HG02852 (cell line): Measurements from ENCODE around the gene CDS1.
"Not testable (repeated sequence)": the region's sequence is repeated elsewhere in the genome, so short reads cannot be mapped to it uniquely, and the experiment has no call there.

ENCODE experiments used
- ATAC-seq: cut with Tn5 transposase; IDR thresholded peaks from one replicate; pipeline ENCODE4 v1.9.1; 2021; ENCODE audit warnings: mild to moderate bottlenecking, moderate library complexity; ENCODE audit not compliant: unreplicated experiment

Gene CDS1

DNA sequence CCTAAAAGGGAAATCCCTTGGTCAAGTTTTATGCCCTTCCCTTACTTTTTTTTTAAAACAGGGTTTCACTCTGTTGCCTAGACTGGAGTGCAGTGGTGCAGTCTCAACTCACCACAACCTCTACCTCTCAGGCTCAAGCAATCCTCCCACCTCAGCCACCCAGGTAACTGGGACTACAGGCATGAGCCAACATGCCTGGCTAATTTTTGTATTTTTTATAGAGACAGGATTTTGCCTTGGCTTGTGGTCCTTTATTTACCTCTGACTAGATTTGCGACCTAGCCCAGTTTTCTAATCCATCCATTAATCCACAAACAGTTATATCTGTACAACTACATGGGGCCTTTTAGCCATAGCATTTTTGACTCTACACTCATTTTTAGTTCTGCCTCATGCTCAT, 23.7 kb downstream of the CDS1 start:
- ATAC-seq, result no peak

DNA sequence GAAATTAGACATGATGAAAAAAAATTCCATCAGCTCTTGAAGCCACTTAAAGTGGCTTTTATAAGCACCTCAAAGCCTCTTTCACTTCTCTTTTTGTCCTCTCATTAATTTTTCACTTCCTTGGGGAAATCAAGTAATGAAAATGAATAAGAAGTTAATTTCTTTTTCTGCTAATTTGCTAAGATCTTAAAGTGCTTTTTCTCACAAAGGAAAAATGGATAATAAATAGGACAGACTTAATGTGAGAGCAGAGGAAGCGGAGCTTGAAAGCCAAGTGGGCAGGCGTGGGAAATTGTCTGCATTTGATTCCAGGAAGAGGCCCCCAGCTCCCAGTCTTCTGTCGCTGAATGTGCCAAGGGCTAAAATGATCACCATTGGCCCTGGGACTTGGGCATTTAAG, 28.6 kb downstream of the CDS1 start:
- no peak for ATAC-seq

DNA sequence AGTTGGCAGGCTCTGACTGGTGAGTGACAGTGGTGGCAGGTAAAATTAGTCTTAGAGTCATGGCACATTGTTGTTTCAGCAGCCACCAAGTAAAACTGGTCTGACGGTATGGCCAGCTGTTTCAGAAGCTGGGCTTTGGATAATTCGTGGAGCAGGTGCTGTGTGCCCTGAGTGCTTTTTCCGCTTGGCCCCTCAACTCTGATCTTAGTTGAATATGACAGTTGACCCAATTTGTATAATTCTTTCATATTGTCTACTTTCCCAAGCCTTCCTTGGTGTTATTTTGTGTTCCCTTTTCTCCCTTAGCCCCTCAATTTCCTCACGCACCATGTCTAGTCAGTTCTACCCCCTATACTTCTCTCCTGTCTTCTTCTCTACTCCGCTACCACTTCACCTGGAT, 32.0 kb downstream of the CDS1 start:
- no peak for ATAC-seq

DNA sequence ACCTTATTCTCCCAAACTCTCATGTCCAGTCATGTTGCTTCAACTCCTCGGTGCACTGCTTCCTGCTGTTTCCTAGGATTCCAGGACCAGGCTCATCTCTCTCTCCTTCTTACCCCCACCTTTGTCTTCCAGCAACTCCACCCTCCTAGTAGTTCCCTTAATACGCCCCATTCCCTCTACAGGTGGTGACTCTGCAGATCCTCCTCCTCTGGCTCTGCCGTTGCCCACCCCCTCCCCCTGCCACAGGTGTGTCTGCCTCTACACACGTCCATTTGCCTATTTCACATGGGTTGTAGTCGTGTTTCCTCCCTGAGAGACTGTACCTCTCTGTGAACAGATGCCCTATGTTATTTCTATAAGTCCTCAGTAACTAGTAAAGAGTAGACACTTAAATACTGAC, 32.4 kb downstream of the CDS1 start:
- no peak for ATAC-seq

DNA sequence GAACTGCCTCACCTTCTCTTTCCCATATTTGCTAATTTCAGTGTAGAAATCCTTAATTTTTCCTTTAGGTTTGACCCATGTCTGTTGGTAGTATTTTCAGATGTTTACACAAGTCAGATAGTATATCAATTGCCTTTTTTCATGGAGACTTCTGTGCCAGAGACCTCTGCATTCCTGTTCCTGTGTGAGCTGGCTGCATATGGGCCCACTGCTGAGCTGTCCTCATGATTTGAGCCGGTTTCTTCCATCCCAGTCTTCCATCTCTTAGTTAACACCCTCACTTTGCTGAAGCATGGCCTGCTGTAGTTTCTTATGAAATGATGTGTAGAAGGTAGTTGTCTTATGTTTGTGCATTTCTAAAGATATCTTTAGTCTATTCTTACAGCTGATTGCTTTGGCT, 40.0 kb downstream of the CDS1 start:
- no peak for ATAC-seq

DNA sequence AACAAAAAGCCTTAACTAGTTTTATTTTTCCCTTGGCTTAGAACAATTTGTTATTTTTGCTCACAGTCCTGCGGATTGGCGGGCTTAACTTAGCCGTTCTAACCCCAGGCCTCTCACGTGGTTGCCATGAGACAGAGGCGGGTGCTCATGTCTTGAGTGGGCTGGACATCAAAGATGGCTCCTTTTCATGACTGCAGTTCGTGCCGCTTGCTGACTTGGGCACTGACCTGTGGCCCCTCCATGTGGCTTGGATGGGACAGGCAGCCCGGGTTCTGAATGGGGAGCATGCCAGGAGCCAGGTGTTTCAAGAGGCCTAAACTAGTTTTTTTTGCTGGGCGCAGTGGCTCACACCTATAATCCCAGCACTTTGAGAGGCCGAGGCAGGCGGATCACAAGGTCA, 40.7 kb downstream of the CDS1 start:
- no peak for ATAC-seq

DNA sequence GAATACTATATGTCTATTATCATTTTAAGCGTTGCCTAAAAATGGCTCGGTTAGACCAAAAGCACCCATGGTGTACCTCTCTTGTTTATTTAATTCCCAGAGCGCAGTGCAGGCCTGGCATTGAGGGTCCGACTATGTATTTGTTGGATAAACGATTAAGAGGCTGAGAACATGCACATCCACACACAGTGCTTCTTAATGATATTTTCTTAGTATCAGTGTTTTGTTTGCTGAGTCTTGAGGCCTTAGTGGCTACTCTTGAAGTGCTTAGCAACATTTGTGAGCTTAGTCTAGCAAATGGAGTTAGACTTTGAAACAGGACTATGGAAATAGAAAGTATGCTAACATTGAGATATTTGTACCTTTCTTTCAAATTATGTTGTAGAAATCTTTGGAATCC, 43.7 kb downstream of the CDS1 start:
- ATAC-seq, result no peak

DNA sequence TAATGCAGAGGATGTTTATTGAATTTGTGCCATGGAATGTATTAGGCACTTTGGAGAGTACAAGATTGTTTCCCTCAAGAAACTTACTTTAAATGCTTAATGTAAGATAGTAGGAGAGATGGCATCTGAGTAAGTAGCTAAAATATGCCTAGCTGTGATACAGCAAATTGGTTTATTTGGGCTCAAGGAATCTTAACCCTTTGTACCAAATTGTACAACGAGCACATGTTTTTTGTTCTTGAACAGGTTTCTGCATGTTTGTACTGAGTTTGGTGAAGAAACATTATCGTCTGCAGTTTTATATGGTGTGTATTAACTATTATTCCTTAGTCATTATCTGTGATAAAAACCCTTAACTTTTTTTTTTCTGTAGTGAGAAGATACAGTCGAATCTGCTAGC, 48.6 kb downstream of the CDS1 start:
- no peak for ATAC-seq

DNA sequence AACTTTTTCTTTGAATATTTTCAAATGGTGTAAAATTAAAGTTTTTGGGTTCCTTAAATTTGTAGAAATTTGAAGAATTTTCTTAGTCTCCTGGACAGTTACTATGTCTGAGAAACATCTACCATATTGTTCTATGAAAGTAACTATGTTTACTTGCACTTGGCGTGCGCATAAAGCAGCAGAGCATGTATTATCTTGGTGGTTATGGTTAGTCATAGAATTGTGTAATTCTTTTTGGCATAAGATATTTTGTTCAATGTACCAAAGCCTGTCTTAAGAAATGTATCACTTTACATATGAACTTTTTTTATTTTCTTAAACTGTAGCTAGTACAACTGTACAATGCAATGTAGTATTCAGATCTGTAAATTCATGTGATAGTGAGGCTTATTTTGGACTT, 49.2 kb downstream of the CDS1 start:
- ATAC-seq, result no peak

DNA sequence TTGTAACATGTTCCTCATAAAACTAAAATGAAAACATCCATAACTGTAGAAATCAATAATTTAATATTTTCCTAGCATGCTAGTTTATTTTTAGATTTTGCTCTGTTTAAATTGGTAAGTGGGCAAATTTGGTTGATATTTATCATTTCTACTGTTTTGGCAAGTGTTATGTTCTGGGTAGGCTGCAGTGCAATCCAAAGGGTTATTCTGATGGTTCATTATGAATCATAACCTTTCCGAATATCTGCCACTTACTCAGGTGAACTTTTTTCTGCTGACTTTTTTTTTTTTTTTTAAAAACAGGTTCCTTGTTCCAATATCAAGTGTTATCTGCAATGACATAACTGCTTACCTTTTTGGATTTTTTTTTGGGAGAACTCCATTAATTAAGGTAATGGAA, 52.0 kb downstream of the CDS1 start:
- no peak for ATAC-seq

DNA sequence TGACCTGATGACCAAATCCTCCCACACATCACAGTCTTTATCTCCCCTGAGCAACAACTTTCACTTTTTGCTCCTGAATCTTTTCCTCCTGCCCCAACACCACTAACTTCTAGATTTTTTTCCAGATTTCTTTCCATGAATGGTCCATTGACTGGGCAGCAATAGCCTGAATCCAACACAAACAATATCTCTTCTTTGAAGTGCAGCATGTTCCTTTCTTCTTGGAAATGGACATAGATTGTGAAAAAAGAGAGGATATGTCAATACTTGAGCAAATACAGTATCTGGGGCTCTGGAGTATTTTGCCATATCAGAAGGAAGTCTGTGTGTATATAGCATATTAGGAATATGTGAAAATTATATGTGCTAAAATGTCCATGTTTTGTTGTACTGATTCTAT, 55.2 kb downstream of the CDS1 start:
- no peak for ATAC-seq

DNA sequence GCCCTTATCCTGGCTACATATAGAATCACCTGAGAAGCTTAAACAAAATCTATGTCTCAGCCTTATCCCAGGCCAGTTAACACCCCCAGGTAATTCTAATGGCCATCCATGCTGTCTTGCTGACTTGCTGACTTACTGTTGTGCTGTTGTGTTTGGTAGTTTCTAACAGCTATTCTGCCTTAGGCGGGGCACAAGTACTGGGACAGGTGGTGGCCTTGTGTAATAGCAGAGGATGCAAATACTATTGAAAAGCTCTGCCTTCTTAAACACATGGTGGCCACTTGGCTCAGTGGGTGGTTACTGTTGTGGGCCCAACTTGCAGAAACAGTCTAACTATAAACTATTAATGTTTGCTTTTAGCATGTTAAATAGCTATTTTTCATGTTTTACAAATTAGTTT, 56.2 kb downstream of the CDS1 start:
- ATAC-seq, result no peak

DNA sequence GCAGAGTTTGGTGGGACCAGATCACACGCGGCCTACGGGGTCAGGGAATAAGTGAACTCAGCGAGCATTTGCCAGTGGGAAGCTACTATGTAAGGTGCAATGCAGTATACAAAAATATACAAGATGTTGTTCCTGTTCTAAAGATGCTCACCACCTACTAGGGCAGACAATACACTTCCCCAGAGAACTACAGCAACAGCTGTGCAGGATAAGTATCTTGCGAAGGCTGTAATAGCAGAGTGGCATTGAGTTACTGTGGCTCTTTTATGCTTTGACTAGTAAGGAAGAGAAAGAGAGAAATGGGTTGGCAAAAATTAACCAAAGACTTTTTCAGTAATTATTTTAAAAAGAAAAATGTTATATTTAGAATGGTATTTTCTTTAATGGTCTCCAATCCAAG, 61.2 kb downstream of the CDS1 start:
- no peak for ATAC-seq

DNA sequence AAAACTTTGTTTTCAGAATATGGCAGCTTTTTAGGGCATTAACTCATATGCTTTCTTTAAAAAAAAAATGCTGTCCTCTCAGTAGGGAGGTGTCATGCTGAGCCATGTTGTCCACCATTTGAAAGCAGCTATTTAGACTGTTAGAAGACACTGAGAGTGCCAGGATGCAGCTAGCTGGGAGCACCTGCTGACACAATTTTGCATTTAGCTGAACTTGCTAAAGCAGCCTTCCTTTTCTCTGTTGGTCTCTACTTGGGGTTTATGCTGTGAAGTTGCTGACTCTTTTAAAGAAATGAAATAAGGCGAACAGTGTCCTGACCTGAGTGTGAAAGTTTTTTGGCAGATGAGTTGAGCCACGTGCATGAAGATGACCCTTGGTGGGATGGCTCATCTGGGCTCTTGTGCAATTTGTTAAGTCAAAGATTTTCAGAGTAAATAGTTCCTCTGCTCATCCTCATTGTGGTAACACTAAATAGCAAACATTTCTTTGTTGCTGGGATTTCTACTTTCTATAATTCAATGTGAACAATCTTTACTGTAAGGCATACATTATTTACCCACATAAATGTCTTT, 64.5 kb downstream of the CDS1 start:
- ATAC-seq, result no peak

DNA sequence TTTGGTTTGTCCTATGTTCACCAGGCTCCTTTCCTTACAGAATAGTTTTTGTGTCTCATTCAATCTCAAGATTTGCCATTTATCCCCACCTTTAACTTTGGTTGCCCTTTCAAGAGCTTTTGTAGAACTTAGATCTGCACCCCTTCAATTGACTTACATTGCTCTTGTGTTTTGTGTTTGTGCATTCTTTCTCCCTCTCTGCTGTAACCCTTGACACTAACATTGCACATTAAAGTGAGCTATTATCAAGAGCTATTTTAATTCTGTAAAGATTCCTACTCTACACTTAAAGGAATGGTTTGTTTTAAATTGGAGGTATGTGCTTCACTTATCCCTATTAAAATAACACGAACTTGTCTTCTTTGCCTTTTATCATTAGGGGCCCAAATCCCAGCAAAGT, 65.3 kb downstream of the CDS1 start:
- ATAC-seq, result no peak

DNA sequence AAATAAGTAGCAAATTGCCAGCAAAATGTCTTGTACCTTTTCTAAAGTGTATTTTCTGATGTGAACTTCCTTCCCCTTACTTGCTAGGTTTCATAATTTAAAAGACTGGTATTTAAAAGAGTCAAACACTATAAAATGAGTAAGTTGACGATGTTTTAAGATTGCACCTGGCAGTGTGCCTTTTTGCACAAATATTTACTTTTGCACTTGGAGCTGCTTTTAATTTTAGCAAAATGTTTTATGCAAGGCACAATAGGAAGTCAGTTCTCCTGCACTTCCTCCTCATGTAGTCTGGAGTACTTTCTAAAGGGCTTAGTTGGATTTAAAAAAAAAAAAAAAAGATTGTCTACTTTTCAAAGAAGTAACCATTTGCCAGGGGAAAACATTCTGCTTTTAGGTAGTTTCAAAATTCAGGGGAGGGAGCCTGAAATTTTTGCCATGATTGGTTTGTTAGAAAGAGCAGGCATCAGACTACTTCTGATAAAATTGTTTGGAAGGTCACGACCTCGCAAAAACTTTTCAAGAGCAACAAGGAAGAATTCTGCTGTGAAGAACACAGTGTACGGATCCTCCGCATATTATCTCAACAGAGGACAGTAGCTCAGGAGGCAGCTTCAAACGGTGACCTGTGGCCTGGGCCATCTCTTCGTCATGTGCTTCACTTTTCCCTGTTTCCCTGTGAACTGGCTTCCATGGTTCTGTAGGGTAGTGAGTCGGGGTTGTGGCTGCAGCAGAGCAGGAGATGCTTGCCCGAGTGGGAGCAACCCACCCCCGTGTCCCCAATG, 66.1 kb downstream of the CDS1 start:
- ATAC-seq, result no peak

DNA sequence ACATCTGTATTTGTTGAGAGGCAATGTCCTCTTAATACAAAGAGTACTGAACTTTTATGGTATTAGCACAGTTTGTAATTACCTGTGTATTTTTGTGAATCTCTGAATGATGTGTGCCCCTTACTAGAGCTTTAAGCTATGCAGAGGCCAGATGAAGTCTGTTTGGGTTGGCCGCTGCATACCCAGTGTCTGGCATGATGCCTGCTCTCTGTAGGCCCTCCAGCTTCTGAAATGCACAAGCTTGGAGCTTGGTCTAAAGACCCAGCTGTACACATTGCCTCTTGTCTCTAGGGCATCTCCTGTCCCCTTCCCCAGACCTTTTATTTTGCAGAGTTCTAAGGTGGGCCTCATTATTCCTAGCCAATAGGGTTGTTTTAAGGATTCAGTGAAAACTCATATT, 68.6 kb downstream of the CDS1 start:
- ATAC-seq, result no peak

DNA sequence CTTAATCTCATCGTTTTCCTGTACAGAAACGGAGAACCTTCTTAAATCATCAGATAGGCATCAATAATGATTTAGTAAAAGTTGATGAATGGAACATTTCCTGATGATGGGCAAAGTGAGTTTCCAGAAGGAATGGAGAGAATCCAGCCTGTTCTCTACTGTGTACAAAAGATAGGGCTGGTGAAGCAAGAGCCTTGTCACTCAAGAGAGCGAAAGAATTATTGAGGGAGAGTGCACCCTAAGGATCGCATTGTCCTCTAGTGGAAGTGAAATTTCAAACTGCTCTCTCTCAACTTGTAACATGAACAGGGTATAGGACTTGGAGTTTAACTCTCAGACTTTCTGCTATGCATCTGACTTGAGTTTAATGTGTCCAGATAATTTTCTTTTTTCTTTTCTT, 69.6 kb downstream of the CDS1 start:
- no peak for ATAC-seq

DNA sequence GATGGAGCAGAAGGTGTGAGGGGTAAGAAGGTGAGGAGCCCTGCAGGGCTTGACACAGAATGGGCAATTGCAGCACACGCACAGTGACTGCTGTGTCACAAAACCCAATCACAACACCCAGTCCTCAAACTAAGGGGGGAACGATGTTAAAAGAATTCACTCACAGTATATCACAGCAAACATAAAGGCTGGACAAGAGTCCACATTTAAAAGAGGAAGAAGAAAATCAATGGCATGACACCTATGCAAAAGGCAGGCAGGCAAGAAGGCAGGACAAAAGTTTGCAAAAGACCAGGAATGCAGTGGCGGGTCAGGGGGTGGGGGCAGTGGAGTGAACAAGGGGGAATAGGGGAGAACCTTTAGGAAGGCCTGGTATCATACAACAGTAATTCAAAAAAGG, 77.7 kb downstream of the CDS1 start:
- no peak for ATAC-seq

DNA sequence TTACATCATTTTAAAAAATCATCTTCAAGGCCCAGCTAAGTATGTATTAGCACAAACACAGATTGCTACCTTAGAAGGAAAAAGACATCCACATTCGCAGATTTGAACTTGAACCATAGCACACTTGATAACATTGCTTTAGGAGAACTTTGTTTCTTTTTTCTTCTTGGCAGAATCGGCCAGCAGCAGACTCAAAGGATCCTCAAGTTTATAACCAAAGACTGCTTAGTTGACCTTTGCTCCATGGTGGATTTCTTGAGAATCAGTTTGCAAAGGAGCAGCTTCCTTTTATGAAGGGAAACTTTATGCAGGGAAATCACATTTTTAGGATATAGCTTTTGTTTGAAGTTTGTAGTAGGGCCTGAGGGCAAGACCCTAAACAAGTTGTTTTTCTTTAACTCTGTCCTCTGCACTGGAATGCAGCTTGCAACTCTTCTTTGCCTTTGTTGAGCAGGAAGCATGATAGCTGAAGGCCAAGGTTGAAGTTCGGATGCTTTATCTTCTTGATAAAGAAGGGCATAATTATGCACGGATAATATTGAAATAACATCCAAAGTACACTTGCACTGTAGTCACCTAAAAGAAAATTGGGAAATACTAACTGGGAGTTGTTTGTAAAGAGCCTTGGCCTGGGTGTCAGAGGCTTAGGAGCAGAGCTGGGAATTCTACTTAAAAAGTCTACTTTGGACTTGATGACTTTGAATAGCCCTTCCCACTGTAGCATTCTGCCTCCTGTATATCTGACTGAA, 78.4 kb downstream of the CDS1 start:
- ATAC-seq, result no peak

DNA sequence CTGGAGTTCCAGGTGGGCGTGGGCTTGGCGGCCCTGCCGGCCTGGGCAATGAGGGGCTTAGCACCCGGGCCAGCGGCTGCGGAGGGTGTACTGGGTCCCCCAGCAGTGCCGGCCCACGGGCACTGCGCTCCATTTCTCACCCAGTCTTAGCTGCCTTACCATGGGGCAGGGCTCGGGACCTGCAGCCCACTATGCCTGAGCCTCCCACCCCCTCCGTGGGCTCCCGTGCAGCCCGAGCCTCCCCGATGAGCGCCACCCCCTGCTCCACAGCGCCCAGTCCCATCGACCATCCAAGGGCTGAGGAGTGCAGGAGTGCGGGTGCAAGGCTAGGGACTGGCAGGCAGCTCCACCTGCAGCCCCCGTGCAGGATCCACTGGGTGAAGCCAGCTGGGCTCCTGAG, 81.8 kb downstream of the CDS1 start:
- not testable (repeated sequence) for ATAC-seq

DNA sequence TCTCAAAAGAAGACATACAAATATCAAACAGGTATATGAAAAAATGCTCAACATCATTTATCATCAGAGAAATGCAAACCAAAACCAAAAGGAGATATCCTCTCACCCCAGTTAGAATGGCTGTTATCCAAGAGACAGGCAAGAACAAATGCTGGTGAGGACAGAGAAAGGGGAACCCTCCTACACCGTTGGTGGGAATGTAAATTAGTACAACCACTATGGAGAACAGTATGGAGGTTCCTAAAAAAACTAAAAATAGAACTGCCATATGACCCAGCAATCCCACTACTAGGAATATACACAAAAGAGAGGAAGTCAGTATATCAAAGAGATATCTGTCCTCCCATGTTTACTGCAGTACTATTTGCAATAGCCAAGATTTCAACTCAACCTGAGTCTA, 83.5 kb downstream of the CDS1 start:
- ATAC-seq, result no peak
